GM23338 (cell line): ENCODE measurements around the gene NIBAN1. TPM values are rescaled to one million over a fixed set of nuclear protein-coding genes. Genes with fewer than 3 reads are reported as not detected.

Experiments used
- ATAC-seq: fragments of 200-7000 bp; cut with Tn5 transposase; 3 replicates; pipeline ENCODE4 v1.9.1; 2020
- DNase-seq: peaks from one replicate; pipeline ENCODE4 v3.0.0-alpha.2; 2015; ENCODE audit warnings: low spot score
- H2AFZ ChIP-seq: fragments of 200-600 bp; sonication (generic); 2 replicates; pipeline ENCODE4 v1.8.0; 2016; ENCODE audit warnings: antibody characterized with exemption, mild to moderate bottlenecking, moderate library complexity
- H3F3A ChIP-seq: fragments of 200-600 bp; sonication (generic); replicated peaks from 2 replicates; pipeline ENCODE4 v1.8.0; 2017; ENCODE audit warnings: antibody characterized with exemption, mixed run types, low read depth
- H3K27ac ChIP-seq: fragments of 200-600 bp; sonication (generic); 2 replicates; pipeline ENCODE4 v1.6.1; 2016; ENCODE audit warnings: low read depth
- H3K27me3 ChIP-seq: fragments of 200-600 bp; sonication (generic); 2 replicates; pipeline ENCODE4 v1.8.0; 2016; ENCODE audit warnings: mild to moderate bottlenecking, mixed run types, moderate library complexity; ENCODE audit not compliant: insufficient read depth
- H3K36me3 ChIP-seq: fragments of 200-600 bp; sonication (generic); 2 replicates; pipeline ENCODE4 v1.8.0; 2016; ENCODE audit warnings: mild to moderate bottlenecking; ENCODE audit not compliant: insufficient read depth
- H3K4me1 ChIP-seq: fragments of 200-600 bp; sonication (generic); 2 replicates; pipeline ENCODE4 v1.8.0; 2016; ENCODE audit warnings: mild to moderate bottlenecking, moderate library complexity; ENCODE audit not compliant: insufficient read depth
- H3K4me2 ChIP-seq: fragments of 200-600 bp; sonication (generic); 2 replicates; pipeline ENCODE4 v1.7.1; 2017; ENCODE audit warnings: mixed run types
- H3K4me3 ChIP-seq: fragments of 200-600 bp; sonication (generic); 2 replicates; pipeline ENCODE4 v1.6.1; 2016; ENCODE audit warnings: mixed run types
- H3K79me2 ChIP-seq: fragments of 200-600 bp; sonication (generic); replicated peaks from 2 replicates; pipeline ENCODE4 v1.8.0; 2017; ENCODE audit warnings: mild to moderate bottlenecking; ENCODE audit not compliant: insufficient read depth
- H3K9me2 ChIP-seq: fragments of 200-600 bp; sonication (generic); 2 replicates; pipeline ENCODE4 v1.8.0; 2017; ENCODE audit not compliant: insufficient read depth
- H4K20me1 ChIP-seq: fragments of 200-600 bp; sonication (generic); replicated peaks from 2 replicates; pipeline ENCODE4 v1.8.0; 2017; ENCODE audit warnings: mild to moderate bottlenecking; ENCODE audit not compliant: insufficient read depth
- H3K27ac Mint-ChIP-seq: 2 replicates; pipeline ENCODE4 v1.8.0; 2020; ENCODE audit warnings: inconsistent platforms, mild to moderate bottlenecking, moderate library complexity, mixed read lengths
- H3K27me3 Mint-ChIP-seq: 3 replicates; pipeline ENCODE4 v1.8.0; 2022; ENCODE audit warnings: low read depth, mild to moderate bottlenecking, moderate library complexity, mixed read lengths, inconsistent platforms; ENCODE audit not compliant: insufficient read depth, poor library complexity
- H3K36me3 Mint-ChIP-seq: 3 replicates; pipeline ENCODE4 v1.8.0; 2021; ENCODE audit warnings: low read depth, mild to moderate bottlenecking, inconsistent platforms, moderate library complexity, mixed read lengths
- H3K4me1 Mint-ChIP-seq: 3 replicates; pipeline ENCODE4 v1.8.0; 2020; ENCODE audit warnings: mild to moderate bottlenecking, inconsistent platforms, mixed read lengths
- H3K4me3 Mint-ChIP-seq: 3 replicates; pipeline ENCODE4 v1.8.0; 2021; ENCODE audit warnings: moderate library complexity, mild to moderate bottlenecking, inconsistent platforms, mixed read lengths
- H3K9me3 Mint-ChIP-seq: 3 replicates; pipeline ENCODE4 v1.8.0; 2020; ENCODE audit warnings: moderate library complexity, mild to moderate bottlenecking, inconsistent platforms, mixed read lengths
- CREB1 ChIP-seq: fragments of 250-450 bp; sonication (Bioruptor Pico); IDR thresholded peaks from 2 replicates; pipeline ENCODE4 v1.5.0; 2020; ENCODE audit warnings: low read depth, mild to moderate bottlenecking, moderate library complexity
- CTCF ChIP-seq, 2 experiments: fragments of 200-600 bp in 1 of 2; sonication (generic) in 1 of 2; conservative IDR thresholded peaks; 2 replicates each; pipeline versions ENCODE4 v1.5.1 to v1.6.1; 2016 to 2017; ENCODE audit warnings: antibody characterized with exemption in 2 of 2, low read depth in 2 of 2, mild to moderate bottlenecking in 2 of 2, moderate library complexity in 1 of 2
- ETS1 ChIP-seq: IDR thresholded peaks from 2 replicates; pipeline ENCODE4 v1.6.1; 2016; ENCODE audit warnings: antibody characterized with exemption
- EZH2 ChIP-seq: fragments of 200-600 bp; sonication (generic); IDR thresholded peaks from one replicate; pipeline ENCODE4 v1.8.0; 2017; ENCODE audit warnings: antibody characterized with exemption, mild to moderate bottlenecking, low read depth; ENCODE audit not compliant: unreplicated experiment
- EZH2phosphoT487 ChIP-seq: fragments of 200-600 bp; sonication (generic); IDR thresholded peaks from one replicate; pipeline ENCODE4 v1.8.1; 2018; ENCODE audit warnings: antibody characterized with exemption; ENCODE audit not compliant: unreplicated experiment
- JUNB ChIP-seq: IDR thresholded peaks from one replicate; pipeline ENCODE4 v1.6.1; 2016; ENCODE audit warnings: antibody characterized with exemption; ENCODE audit not compliant: unreplicated experiment
- NANOG ChIP-seq: IDR thresholded peaks from 2 replicates; pipeline ENCODE4 v1.6.1; 2016; ENCODE audit warnings: antibody characterized with exemption, borderline replicate concordance
- POLR2AphosphoS5 ChIP-seq: IDR thresholded peaks from 2 replicates; pipeline ENCODE4 v1.6.1; 2016; ENCODE audit warnings: antibody characterized with exemption, low read depth
- REST ChIP-seq: IDR thresholded peaks from one replicate; pipeline ENCODE4 v1.6.1; 2018; ENCODE audit warnings: antibody characterized with exemption; ENCODE audit not compliant: unreplicated experiment
- STAT1 ChIP-seq: IDR thresholded peaks from one replicate; pipeline ENCODE4 v1.6.1; 2016; ENCODE audit warnings: antibody characterized with exemption; ENCODE audit not compliant: unreplicated experiment
- ZNF114 ChIP-seq: fragments of 250-450 bp; sonication (Bioruptor Pico); IDR thresholded peaks from 2 replicates; pipeline ENCODE4 v1.5.0; 2020; ENCODE audit warnings: mild to moderate bottlenecking, moderate library complexity
- ZNF331 ChIP-seq: fragments of 250-450 bp; sonication (Bioruptor Pico); IDR thresholded peaks from 2 replicates; pipeline ENCODE4 v1.5.0; 2020; ENCODE audit warnings: low read depth, mild to moderate bottlenecking, moderate library complexity
- ZNF462 ChIP-seq: fragments of 250-450 bp; sonication (Bioruptor Pico); IDR thresholded peaks from 2 replicates; pipeline ENCODE4 v1.5.0; 2020; ENCODE audit warnings: mild to moderate bottlenecking, moderate library complexity
- polyA plus RNA-seq: library from polyadenylated mRNA; unstranded; fragments of >200 nt; fragmentation: Nextera tagmentation; extraction: Ambion mirVana; gene quantifications from 2 replicates; pipeline ENCODE4 v1.2.1, GENCODE V29; 2016
- total RNA-seq: library from RNA; depleted of rRNA; stranded (reverse); fragments of >200 nt; shearing (Covaris generic); gene quantifications from 2 replicates; pipeline ENCODE4 v1.2.3, GENCODE V29; 2014

The NIBAN1 gene
- total and polyA plus RNA-seq, 2 experiments from 2014 or later: 5.5 to 12.3 TPM

GRCh38 chr1:184966989-184967388 is 7.3 kb downstream of the NIBAN1 start:
- 0 out of 2 replicates have a peak, but pooled peaks cover 10% of the 10 kb centered on the region for H3K79me2 ChIP-seq
- Mint-ChIP-seq H3K9me3 (no peaks in the 10 kb centered on the region), H3K4me1 (peaks cover 5% of the 10 kb centered on the region; the same call in 1 of the 3 replicates), H3K4me3 (no peak overlapping the region), H3K27ac (no peak overlapping the region; the same call in 1 of the 2 replicates), H3K27me3 (no peaks in the 10 kb centered on the region), H3K36me3 (no peaks in the 10 kb centered on the region; the same call in 2 of the 3 replicates)
- no peaks in the 10 kb centered on the region for H3K9me2 ChIP-seq
- no peaks in the 10 kb centered on the region for H4K20me1 ChIP-seq
- no peak overlapping the region for H2AFZ ChIP-seq
- H3K4me2 ChIP-seq: no peak overlapping the region
- H3K27ac ChIP-seq: no peak overlapping the region
- no peaks in the 10 kb centered on the region for H3K36me3 ChIP-seq
- H3K4me1 ChIP-seq: no peaks in the 10 kb centered on the region
- ATAC-seq (no peak), DNase-seq (no peak)
- 0 out of 2 replicates have a peak, but pooled peaks cover 3% of the 10 kb centered on the region for H3K27me3 ChIP-seq
- H3K4me3 ChIP-seq: no peak overlapping the region
- no peaks in the 10 kb centered on the region for H3F3A ChIP-seq
- TF ChIP-seq STAT1: no peak
- no peak for TF ChIP-seq ETS1
- no peak for TF ChIP-seq ZNF114 (CRISPR knock-in tag)
- TF ChIP-seq CREB1 (CRISPR knock-in tag): no peak
- TF ChIP-seq NANOG: no peak
- no peak for TF ChIP-seq ZNF462 (CRISPR knock-in tag)
- TF ChIP-seq EZH2: no peak
- TF ChIP-seq CTCF (conservative IDR thresholded peaks at IDR 0.05; ENCODE audit: low read depth in 2 of 2): no peak
- TF ChIP-seq REST: no peak
- no peak for TF ChIP-seq JUNB
- TF ChIP-seq ZNF331 (CRISPR knock-in tag): no peak
- TF ChIP-seq EZH2phosphoT487: no peak
- no peak for TF ChIP-seq POLR2AphosphoS5
